HG02798 (cell line): Measurements from ENCODE around the gene KLF9.

ENCODE experiments used
- ATAC-seq: cut with Tn5 transposase; IDR thresholded peaks from one replicate; pipeline ENCODE4 v1.9.1; 2021; ENCODE audit warnings: mild to moderate bottlenecking; ENCODE audit not compliant: unreplicated experiment, poor library complexity

The KLF9 gene

DNA sequence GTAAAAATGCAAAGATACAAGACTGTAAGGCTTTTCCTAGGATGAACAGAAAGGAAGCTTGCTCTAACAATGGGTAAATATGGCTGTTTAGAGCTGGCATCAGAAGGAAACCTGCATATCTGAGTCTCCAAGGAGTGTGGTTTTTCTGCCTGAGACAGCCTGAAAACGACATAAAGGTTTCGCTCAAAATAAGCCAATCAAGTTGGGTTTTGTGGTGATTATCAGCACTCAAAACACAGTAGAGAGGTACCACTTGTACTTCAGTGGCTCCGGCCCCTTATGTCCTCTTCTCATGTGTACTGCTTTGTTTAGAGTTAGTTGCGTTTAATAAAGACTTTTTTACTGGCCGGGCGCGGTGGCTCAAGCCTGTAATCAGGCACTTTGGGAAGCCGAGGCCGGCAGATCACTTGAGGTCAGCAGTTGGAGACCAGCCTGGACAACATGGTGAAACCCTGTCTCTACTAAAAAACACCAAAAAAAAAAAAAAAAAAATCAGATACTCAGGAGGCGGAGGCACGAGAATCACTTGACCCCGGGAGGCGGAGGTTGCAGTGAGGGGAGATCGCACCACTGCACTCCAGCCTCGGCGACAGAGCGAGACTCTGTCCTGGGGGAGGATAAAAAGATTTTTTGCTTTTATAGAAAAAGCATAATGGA is 39.4 kb downstream of the KLF9 start:
- no peak for ATAC-seq

DNA sequence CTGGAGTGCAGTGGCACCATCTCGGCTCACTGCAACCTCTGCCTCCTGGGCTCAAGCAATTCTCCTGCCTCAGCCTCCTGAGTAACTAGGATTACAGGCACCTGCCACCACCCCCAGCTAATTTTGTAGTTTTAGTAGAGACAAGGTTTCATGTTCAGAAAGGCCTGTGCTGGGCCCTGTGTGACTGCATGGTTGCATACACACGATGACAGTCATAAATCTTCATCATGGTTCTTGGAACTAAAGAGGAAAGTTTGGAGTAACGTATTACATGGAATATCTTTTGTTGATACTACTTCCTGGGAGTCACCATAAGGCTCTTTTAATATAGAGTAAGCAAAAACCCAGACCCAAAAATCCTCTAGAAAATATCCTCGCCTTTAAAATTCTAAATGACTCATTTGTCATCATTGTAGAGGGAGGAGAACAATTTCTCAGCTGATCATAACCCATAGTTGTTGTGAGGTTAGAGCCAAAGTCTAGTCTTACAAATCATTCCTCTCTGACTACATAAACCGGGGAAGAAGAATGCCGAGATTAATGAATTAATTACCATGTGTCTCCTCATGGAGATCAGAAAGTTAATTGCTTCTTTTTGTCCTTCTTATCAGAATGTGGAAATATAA is 47.0 kb downstream of the KLF9 start:
- ATAC-seq, result no peak

DNA sequence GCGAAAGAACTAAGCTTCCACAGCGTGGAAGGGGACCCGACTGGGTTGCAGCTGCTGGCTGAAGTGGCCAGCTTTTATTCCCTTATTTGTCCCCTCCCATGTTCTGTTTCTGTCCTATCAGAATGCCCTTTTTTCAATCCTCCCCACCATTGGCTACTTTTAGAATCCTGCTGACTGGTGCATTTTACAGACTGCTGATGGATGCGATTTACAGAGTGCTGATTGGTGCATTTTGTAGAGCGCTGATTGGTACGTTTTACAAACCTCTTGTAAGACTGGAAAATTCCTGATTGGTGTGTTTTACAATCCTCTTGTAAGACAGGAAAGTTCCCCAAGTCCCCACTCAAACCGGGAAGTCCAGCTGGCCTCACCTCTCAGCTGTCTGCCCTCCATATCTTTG is 50.7 kb downstream of the KLF9 start:
- ATAC-seq, result no peak

DNA sequence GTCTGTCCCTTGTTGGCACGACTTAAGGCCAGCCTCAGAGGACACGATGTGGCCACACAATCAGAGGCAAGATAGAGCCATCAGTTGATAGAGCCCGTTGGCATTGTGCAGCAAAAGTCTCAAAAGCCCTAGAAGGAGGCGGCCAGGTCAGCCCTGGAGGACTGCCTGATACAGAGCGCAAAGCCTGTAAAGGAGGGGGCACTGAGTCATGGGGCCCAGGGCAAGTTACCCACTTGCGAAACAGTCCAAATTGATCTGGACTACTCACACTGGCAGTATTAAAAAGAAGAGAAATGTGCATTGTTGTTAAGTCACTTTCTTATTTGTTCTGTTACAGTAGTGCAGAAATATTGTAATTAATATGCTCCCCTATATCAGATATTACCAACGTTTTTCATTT is 51.5 kb downstream of the KLF9 start:
- ATAC-seq, result no peak

GRCh38 chr9:70355801-70356200 is 58.7 kb downstream of the KLF9 start:
- no peak for ATAC-seq

DNA sequence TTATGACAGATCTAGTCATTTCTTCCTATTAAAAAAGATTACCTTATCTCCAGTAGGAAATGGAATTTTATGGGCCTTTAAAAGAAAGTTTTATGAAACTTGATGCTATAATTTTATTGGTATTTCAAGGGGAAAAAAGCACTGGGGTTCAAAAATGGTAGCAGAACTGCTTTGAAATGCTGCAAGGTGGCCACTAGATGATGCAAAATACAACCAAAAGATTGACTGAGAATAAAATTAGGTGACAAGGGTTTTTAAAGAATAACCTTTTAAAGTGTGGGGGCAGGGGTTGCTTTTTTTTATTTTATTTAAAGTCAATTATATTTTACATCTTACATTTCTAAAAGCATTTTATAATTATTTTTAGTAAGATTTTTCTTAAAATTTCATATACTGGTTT is 61.7 kb downstream of the KLF9 start:
- no peak for ATAC-seq

DNA sequence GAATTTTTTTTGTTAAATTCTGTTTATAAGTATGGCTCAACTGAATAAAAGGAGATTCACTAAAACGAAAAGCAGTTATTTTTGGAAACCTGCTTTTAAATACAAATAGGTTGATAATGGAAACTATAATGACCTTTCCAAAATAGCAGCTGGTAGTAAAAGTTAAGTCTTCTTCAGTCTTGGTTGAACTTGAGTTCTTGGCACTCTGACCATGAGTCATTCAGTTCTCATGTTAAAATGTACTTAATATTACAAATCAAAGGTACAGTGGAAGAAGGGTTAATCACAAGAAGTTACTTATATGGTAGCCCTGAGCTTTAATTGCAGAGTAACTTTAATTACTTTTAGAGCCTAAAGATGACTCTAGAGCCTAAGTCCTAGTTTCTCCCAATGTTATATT is 62.1 kb downstream of the KLF9 start:
- no peak for ATAC-seq

DNA sequence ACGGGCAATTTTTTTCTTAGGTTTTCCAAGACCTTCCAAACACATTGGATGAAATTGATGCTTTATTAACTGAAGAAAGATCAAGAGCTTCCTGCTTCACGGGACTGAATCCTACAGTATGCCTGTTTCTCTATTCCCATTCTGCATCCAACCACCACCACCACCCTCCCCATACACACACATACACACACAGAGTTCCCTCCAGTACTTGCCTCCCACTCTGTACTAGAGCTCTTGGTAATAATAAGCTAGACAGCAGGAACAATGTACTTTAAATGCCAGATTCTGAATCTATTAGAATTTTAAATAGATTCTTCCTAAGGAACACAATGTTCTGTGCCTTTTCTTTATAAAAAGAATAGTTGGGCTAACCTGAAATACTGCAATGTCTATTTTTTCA is 67.4 kb downstream of the KLF9 start:
- no peak for ATAC-seq

- no peak for ATAC-seq
Measured at GRCh38 chr9:70340572-70340971, 73.9 kb downstream of the KLF9 start.
